ENCODE results near the gene TTC3.

Gene TTC3

DNA sequence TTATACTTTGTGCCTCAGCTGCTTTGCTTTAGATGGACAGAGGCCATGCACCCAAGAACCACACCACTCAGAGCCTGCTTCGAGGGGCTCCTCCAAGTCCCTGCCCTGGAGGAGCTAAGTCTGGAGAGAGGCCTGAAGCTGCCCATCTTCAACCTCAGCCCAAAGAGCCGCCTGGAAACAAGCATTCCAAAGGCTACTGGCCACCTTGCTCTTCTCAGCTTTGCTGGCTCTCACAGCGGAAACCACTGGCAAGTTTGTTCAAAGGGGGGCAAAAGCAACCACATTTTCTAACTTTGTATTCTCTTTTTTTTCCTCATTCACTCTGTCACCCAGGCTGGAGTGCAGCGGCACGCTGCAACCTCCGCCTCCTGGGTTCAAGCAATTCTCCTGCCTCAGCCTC lies 170.9 kb downstream of the TTC3 start:
- Histone ChIP-seq H2AFZ (ENCODE audit: low read depth, low read length) (no peak overlapping the region), H3K4me1 (ENCODE audit: insufficient read depth, low read length) (peaks cover 31% of the 10 kb centered on the region), H3K4me3 (ENCODE audit: low read depth in 1 of 2, low read length in 2 of 2) (no peak overlapping the region), H3K9me3 (ENCODE audit: insufficient read depth, low read length, severe bottlenecking) (no peaks in the 10 kb centered on the region), H3K27ac (ENCODE audit: low read length) (peak overlapping the region; percentile 4; the same call in 1 of the 2 replicates), H4K20me1 (ENCODE audit: insufficient read depth, low read length) (peaks cover 39% of the 10 kb centered on the region), H3K9ac (ENCODE audit: low read depth, low read length) (no peak overlapping the region), H3K36me3 (ENCODE audit: insufficient read depth, low read length) (peaks cover 24% of the 10 kb centered on the region), H3K4me2 (ENCODE audit: insufficient read depth, low read length) (no peak overlapping the region), H3K27me3 (ENCODE audit: insufficient read depth, low read length, poor library complexity) (no peaks in the 10 kb centered on the region), H3K79me2 (ENCODE audit: insufficient read depth, low read length) (peaks cover 98% of the 10 kb centered on the region)
- ATAC-seq (ENCODE audit: insufficient read depth, low read depth) (no peak), DNase-seq (no peak)
- no peak for TF ChIP-seq EZH2 (IDR thresholded peaks at IDR 0.05; ENCODE audit: borderline replicate concordance, low read depth, low read length, severe bottlenecking)
- TF ChIP-seq, protein P1, sequence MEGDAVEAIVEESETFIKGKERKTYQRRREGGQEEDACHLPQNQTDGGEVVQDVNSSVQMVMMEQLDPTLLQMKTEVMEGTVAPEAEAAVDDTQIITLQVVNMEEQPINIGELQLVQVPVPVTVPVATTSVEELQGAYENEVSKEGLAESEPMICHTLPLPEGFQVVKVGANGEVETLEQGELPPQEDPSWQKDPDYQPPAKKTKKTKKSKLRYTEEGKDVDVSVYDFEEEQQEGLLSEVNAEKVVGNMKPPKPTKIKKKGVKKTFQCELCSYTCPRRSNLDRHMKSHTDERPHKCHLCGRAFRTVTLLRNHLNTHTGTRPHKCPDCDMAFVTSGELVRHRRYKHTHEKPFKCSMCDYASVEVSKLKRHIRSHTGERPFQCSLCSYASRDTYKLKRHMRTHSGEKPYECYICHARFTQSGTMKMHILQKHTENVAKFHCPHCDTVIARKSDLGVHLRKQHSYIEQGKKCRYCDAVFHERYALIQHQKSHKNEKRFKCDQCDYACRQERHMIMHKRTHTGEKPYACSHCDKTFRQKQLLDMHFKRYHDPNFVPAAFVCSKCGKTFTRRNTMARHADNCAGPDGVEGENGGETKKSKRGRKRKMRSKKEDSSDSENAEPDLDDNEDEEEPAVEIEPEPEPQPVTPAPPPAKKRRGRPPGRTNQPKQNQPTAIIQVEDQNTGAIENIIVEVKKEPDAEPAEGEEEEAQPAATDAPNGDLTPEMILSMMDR (IDR thresholded peaks at IDR 0.05; ENCODE audit: borderline replicate concordance, extremely low read depth, low read length, poor library complexity, severe bottlenecking): no peak

DNA sequence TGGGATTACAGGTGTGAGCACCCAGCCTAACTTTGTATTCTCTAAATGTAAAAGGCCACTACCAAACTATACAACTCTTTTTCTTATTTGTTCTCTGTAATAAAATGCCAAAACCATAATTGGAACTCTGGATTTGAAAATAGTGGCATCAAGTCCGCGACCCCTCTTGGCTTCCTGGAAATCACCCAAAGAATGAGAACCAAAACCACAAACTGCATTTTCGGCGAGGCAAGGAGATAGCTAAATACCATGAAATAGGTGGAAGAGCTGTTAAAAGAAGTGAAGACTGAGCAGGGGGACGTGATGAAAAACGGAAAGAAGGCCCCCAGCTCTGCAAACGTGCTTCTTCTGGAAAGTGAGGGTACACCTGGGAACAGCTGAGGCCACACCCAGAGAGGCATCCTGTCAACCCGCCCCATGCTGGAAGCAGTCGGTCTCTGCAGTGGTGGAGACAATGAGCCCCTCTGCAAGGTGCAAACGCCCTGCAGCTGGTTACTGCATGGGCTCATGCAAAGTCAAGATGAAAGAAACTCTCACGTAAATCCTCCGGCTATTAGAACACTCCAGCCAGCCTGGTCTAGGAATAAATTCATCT lies 171.5 kb downstream of the TTC3 start:
- H4K20me1 ChIP-seq (ENCODE audit: insufficient read depth, low read length): peaks cover 41% of the 10 kb centered on the region
- DNase-seq: peak; percentile 79
- H3K4me2 ChIP-seq (ENCODE audit: insufficient read depth, low read length): peak overlapping the region; percentile 60

DNA sequence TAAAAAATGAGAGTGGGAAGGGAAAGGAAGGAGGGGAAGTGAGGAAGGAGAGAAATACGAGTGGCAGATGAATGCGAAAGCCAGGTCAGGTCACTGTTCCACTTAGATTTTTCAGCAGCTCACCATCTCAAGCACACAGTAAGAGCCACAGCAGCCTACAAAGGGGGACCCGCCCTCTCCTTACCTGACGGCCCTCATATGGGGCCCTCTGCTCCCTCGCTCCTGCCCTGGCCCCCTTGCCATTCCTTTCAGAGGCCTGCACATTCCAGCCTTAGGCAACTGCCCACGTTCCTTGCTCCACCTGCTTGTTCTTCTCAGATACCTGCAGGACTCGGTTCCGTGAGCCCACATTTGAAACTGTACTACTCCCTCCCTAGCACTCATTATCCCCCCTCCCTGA lies 172.1 kb downstream of the TTC3 start:
- H3K27ac ChIP-seq (ENCODE audit: low read length): peak overlapping the region; percentile 75

More for the DNA sequence above, 171.5 kb downstream of the TTC3 start:
- TF ChIP-seq, protein P1 (IDR thresholded peaks at IDR 0.05; ENCODE audit: borderline replicate concordance, extremely low read depth, low read length, poor library complexity, severe bottlenecking): no peak
- TF ChIP-seq EZH2 (IDR thresholded peaks at IDR 0.05; ENCODE audit: borderline replicate concordance, low read depth, low read length, severe bottlenecking): no peak
- Histone ChIP-seq H3K4me1 (ENCODE audit: insufficient read depth, low read length) (peaks cover 32% of the 10 kb centered on the region), H3K79me2 (ENCODE audit: insufficient read depth, low read length) (peaks cover 99% of the 10 kb centered on the region), H3K4me3 (ENCODE audit: low read depth in 1 of 2, low read length in 2 of 2) (peak overlapping the region in 1 of 2 experiments; percentile 42; a peak in 2 of 4 replicates), H3K27me3 (ENCODE audit: insufficient read depth, low read length, poor library complexity) (no peaks in the 10 kb centered on the region), H3K36me3 (ENCODE audit: insufficient read depth, low read length) (peaks cover 18% of the 10 kb centered on the region), H3K27ac (ENCODE audit: low read length) (peak overlapping the region; percentile 75), H3K9me3 (ENCODE audit: insufficient read depth, low read length, severe bottlenecking) (no peaks in the 10 kb centered on the region), H2AFZ (ENCODE audit: low read depth, low read length) (no peak overlapping the region), H3K9ac (ENCODE audit: low read depth, low read length) (peak overlapping the region; percentile 44)
- peak; percentile 93 for ATAC-seq (ENCODE audit: insufficient read depth, low read depth)

More for the DNA sequence above, 172.1 kb downstream of the TTC3 start:
- Histone ChIP-seq H3K27me3 (ENCODE audit: insufficient read depth, low read length, poor library complexity) (no peaks in the 10 kb centered on the region), H3K79me2 (ENCODE audit: insufficient read depth, low read length) (peaks cover 99% of the 10 kb centered on the region), H3K9me3 (ENCODE audit: insufficient read depth, low read length, severe bottlenecking) (no peaks in the 10 kb centered on the region), H2AFZ (ENCODE audit: low read depth, low read length) (no peak overlapping the region), H3K36me3 (ENCODE audit: insufficient read depth, low read length) (peaks cover 12% of the 10 kb centered on the region), H3K4me1 (ENCODE audit: insufficient read depth, low read length) (peaks cover 35% of the 10 kb centered on the region), H3K9ac (ENCODE audit: low read depth, low read length) (peak overlapping the region; percentile 44), H3K4me2 (ENCODE audit: insufficient read depth, low read length) (peak overlapping the region; percentile 60), H3K4me3 (ENCODE audit: low read depth in 1 of 2, low read length in 2 of 2) (peak overlapping the region in 1 of 2 experiments; percentile 42; a peak in 2 of 4 replicates), H4K20me1 (ENCODE audit: insufficient read depth, low read length) (peaks cover 43% of the 10 kb centered on the region)
- ATAC-seq (ENCODE audit: insufficient read depth, low read depth): peak; percentile 43
- TF ChIP-seq, protein P1 (IDR thresholded peaks at IDR 0.05; ENCODE audit: borderline replicate concordance, extremely low read depth, low read length, poor library complexity, severe bottlenecking): no peak
- no peak for TF ChIP-seq EZH2 (IDR thresholded peaks at IDR 0.05; ENCODE audit: borderline replicate concordance, low read depth, low read length, severe bottlenecking)
- no peak for DNase-seq

Data from DND-41 (cell line).